Measurements from ENCODE around the gene MYH9. TPM values are rescaled to one million over a fixed set of nuclear protein-coding genes. Genes with fewer than 3 reads are reported as not detected.

MYH9 gene
- total and polyA plus RNA-seq, 2 experiments from 2014 or later = 58.4 to 233 TPM

GRCh38 chr22:36245805-36246356, 141.9 kb downstream of the MYH9 start (continued):
- no peak for TF ChIP-seq ZNF462 (CRISPR knock-in tag; IDR thresholded peaks at IDR 0.05)
- TF ChIP-seq, protein P1, sequence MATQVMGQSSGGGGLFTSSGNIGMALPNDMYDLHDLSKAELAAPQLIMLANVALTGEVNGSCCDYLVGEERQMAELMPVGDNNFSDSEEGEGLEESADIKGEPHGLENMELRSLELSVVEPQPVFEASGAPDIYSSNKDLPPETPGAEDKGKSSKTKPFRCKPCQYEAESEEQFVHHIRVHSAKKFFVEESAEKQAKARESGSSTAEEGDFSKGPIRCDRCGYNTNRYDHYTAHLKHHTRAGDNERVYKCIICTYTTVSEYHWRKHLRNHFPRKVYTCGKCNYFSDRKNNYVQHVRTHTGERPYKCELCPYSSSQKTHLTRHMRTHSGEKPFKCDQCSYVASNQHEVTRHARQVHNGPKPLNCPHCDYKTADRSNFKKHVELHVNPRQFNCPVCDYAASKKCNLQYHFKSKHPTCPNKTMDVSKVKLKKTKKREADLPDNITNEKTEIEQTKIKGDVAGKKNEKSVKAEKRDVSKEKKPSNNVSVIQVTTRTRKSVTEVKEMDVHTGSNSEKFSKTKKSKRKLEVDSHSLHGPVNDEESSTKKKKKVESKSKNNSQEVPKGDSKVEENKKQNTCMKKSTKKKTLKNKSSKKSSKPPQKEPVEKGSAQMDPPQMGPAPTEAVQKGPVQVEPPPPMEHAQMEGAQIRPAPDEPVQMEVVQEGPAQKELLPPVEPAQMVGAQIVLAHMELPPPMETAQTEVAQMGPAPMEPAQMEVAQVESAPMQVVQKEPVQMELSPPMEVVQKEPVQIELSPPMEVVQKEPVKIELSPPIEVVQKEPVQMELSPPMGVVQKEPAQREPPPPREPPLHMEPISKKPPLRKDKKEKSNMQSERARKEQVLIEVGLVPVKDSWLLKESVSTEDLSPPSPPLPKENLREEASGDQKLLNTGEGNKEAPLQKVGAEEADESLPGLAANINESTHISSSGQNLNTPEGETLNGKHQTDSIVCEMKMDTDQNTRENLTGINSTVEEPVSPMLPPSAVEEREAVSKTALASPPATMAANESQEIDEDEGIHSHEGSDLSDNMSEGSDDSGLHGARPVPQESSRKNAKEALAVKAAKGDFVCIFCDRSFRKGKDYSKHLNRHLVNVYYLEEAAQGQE (IDR thresholded peaks at IDR 0.05; ENCODE audit: unreplicated experiment) = no peak

DNA sequence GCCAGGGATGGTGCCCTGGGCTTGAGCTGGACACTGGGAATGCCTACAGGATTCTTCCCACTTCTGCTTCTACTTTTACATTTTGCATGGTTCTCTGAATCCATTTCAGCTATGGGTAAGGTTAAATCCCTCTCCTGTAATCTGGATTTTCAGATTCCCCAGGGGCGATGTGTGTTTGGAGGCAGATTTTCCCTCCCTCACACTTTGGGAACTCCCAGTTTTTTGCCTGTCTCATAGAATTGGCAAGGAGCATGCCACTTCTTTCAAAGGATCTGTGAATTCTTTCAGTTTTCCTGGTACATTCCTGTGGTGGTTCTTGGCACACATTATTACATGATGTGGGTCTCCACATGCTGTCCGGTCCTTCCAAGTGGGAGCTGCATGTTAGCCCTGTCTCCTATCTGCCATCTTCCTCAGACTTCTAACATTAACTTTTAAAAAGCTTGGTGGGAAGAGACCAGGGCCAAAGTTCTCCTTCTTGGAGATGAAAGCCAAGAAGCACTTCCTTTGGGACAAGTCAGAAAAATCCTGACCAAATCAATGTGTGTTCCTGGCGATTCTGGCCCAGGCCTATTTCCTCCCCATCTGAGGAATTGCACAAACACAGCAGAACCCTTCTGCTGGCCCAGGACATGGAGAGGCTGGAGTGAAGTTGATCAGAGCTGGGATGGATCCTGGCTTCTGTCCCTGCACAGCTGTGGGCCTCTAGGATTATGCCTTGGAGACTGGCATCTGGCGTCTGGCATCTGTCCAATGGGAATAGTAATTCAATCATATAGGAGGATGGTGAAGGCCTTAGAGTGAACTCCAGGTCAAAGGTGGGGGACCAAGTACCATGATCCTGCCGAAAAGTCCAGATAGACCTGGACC, 143.0 kb downstream of the MYH9 start:
- peaks cover 6% of the 10 kb centered on the region; the same call in 1 of the 3 replicates for H3K36me3 Mint-ChIP-seq (ENCODE audit: low read depth)
- no peaks in the 10 kb centered on the region for H3F3A ChIP-seq (replicated peaks; ENCODE audit: low read depth)
- no peaks in the 10 kb centered on the region for H3K4me1 ChIP-seq (ENCODE audit: insufficient read depth)
- no peaks in the 10 kb centered on the region; the same call in 1 of the 2 replicates for H3K36me3 ChIP-seq (ENCODE audit: insufficient read depth)
- H3K79me2 ChIP-seq (replicated peaks; ENCODE audit: insufficient read depth) = no peaks in the 10 kb centered on the region
- ATAC-seq (no peak), DNase-seq (ENCODE audit: low spot score) (no peak)
- H3K27me3 ChIP-seq (ENCODE audit: insufficient read depth) = no peaks in the 10 kb centered on the region
- H3K4me3 ChIP-seq = no peak overlapping the region
- no peak overlapping the region for H2AFZ ChIP-seq
- no peak overlapping the region for H3K4me2 ChIP-seq
- H3K27me3 Mint-ChIP-seq (ENCODE audit: insufficient read depth, low read depth, poor library complexity) = peaks cover 2% of the 10 kb centered on the region
- H3K9me2 ChIP-seq (ENCODE audit: insufficient read depth) = no peaks in the 10 kb centered on the region; the same call in none of the 2 replicates
- H3K4me3 Mint-ChIP-seq = no peak overlapping the region
- H3K4me1 Mint-ChIP-seq = peaks cover 4% of the 10 kb centered on the region
- no peak overlapping the region for H3K27ac Mint-ChIP-seq
- no peak overlapping the region for H3K27ac ChIP-seq (ENCODE audit: low read depth)
- no peaks in the 10 kb centered on the region for H4K20me1 ChIP-seq (replicated peaks; ENCODE audit: insufficient read depth)
- peaks cover 26% of the 10 kb centered on the region for H3K9me3 Mint-ChIP-seq
- TF ChIP-seq ETS1 (IDR thresholded peaks at IDR 0.05) (no peak), ZNF114 (CRISPR knock-in tag; IDR thresholded peaks at IDR 0.05) (no peak)
